ENCODE results near the gene AGTPBP1.
"Not testable (repeated sequence)": the region's sequence is repeated elsewhere in the genome, so short reads cannot be mapped to it uniquely, and the experiment has no call there.

The AGTPBP1 gene

DNA sequence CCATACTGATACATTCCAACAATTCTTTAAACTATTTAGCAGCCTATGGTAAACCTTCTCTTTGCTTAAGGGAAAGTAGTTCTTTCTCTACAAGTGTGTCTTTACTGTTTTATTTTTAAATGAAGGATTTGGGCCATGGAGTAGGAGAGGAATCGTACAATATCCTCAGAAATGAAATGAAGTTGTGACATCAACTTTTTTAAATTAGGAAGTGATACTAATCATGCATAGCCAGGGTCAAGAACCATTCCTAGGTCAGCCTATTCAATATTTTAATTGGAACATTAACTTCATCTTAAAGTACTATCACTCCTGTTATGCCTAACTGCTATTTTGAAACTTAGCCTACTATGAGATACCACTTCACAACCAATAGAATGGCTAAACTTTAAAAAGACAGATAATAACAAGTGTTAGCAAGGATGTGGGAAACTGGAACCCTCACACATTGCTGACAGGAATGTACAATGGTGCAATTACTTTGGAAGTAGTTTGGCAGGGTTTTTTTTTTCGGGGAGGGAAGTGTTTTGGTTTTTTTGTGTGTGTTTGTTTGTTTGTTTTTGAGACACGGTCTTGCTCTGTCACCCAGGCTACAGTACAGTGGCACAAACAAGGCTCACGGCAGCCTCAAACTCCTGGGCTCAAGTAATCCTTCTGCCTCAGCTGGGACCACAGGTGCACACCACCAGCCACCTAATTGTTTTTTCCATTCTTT is 10.7 kb downstream of the AGTPBP1 start:
- TF ChIP-seq, protein P1, sequence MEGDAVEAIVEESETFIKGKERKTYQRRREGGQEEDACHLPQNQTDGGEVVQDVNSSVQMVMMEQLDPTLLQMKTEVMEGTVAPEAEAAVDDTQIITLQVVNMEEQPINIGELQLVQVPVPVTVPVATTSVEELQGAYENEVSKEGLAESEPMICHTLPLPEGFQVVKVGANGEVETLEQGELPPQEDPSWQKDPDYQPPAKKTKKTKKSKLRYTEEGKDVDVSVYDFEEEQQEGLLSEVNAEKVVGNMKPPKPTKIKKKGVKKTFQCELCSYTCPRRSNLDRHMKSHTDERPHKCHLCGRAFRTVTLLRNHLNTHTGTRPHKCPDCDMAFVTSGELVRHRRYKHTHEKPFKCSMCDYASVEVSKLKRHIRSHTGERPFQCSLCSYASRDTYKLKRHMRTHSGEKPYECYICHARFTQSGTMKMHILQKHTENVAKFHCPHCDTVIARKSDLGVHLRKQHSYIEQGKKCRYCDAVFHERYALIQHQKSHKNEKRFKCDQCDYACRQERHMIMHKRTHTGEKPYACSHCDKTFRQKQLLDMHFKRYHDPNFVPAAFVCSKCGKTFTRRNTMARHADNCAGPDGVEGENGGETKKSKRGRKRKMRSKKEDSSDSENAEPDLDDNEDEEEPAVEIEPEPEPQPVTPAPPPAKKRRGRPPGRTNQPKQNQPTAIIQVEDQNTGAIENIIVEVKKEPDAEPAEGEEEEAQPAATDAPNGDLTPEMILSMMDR (IDR thresholded peaks at IDR 0.05; ENCODE audit: borderline replicate concordance, insufficient read depth, low read depth, low read length), result no peak
- no peak overlapping the region for H3K4me3 ChIP-seq (ENCODE audit: low read depth, low read length)

DNA sequence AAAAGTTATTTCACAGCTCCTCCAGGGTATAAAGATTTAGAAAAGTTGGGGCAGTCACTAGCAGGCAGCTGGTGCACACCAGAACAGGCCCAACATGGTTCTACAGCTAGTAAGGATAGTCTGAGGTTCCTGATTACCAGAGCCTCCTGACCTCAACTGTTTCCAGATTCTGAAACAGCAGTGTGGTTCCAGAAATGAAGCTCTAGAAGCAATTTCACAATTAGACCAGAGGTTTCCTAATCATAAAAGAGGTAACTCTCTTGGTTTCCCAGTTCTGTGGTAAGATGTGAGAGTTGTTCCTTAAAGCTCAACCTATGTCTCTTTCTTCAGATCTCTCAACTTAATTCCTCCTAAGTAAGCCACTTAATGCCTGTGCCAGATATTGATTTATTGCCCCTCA is 11.9 kb downstream of the AGTPBP1 start:
- TF ChIP-seq, protein P1 (IDR thresholded peaks at IDR 0.05; ENCODE audit: borderline replicate concordance, insufficient read depth, low read depth, low read length), result no peak
- no peak overlapping the region for H3K4me3 ChIP-seq (ENCODE audit: low read depth, low read length)

DNA sequence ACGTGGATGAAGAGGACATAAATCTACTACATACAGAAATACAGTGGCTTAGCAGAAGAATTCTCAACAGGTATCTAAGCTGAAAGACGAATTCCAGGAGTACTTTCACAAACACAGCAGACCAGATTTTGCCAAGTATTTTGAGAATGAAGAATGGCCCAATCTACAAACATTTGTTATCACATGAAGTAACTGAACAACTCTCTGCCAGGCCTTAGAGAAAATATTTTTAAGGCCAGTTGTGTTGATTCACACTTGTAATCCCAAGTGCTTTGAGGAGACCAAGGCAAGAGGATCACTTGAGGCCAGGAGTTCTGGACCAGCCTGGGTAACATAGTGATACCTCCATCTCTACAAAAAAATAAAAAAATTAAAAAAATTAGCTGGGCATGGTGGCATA is 14.3 kb downstream of the AGTPBP1 start:
- TF ChIP-seq, protein P1 (IDR thresholded peaks at IDR 0.05; ENCODE audit: borderline replicate concordance, insufficient read depth, low read depth, low read length), result no peak
- no peak overlapping the region for H3K4me3 ChIP-seq (ENCODE audit: low read depth, low read length)

DNA sequence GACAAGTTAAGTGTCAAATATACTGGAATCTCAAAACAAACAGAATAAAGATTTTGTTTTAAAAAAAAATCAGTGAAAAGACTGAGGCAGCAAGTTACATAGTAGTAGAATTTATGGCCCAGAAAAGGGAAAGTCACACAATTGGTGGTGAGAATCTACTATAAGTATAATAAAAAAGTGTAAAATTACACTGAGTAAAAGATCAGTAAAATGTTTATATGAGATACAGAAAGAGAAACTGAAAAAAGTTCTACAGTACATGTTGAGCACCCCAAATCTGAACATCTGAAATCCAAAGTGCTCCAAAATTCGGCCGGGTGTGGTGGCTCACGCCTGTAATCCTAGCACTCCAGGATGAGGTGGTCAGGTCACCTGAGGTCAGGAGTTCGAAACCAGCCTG is 15.0 kb downstream of the AGTPBP1 start:
- TF ChIP-seq, protein P1 (IDR thresholded peaks at IDR 0.05; ENCODE audit: borderline replicate concordance, insufficient read depth, low read depth, low read length), result no peak
- H3K4me3 ChIP-seq (ENCODE audit: low read depth, low read length), result no peak overlapping the region

DNA sequence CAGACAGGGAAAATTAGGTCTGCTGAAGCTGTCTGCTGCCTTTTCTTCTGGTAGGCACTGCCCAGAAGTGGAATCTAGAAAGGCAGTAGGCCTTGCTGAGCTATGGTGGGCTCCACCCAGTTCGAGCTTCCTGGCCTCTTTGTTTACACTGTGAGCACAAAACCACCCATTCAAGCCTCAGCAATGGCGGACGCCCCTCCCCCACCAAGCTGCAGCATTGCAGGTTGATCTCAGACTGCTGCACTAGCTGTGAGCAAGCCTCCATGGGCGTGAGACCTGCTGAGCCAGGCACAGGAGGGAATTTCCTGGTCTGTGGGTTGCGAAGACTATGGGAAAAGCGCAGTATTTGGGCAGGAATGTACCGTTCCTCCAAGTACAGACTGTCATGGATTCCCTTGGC is 18.5 kb downstream of the AGTPBP1 start:
- H3K4me3 ChIP-seq (ENCODE audit: low read depth, low read length), result no peak overlapping the region
- TF ChIP-seq, protein P1 (IDR thresholded peaks at IDR 0.05; ENCODE audit: borderline replicate concordance, insufficient read depth, low read depth, low read length), result no peak

DNA sequence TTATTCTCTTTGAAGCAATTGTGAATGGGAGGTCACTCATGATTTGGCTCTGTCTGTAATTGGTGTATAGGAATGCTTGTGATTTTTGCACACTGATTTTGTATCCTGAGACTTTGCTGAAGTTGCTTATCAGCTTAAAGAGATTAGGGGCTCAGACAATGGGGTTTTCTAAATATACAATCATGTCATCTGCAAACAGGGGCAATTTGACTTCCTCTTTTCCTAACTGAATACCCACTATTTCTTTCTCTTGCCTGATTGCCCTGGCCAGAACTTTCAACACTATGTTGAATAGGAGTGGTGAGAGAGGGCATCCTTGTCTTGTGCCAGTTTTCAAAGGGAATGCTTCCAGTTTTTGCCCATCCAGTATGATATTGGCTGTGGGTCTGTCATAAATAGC is 22.3 kb downstream of the AGTPBP1 start:
- H3K4me3 ChIP-seq (ENCODE audit: low read depth, low read length), result not testable (repeated sequence)

DNA sequence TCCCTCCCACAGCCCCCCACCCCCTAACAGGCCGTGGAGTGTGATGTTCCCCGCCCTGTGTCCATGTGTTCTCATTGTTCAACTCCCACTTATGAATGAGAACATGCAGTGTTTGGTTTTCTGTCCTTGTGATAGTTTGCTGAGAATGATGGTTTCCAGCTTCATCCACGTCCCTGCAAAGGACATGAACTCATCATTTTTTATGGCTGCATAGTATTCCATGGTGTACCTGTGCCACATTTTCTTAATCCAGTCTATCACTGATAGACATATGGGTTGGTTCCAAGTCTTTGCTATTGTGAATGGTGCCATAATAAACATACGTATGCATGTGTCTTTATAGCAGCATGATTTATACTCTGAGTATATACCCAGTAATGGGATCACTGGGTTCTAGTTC is 23.9 kb downstream of the AGTPBP1 start:
- not testable (repeated sequence) for H3K4me3 ChIP-seq (ENCODE audit: low read depth, low read length)

DNA sequence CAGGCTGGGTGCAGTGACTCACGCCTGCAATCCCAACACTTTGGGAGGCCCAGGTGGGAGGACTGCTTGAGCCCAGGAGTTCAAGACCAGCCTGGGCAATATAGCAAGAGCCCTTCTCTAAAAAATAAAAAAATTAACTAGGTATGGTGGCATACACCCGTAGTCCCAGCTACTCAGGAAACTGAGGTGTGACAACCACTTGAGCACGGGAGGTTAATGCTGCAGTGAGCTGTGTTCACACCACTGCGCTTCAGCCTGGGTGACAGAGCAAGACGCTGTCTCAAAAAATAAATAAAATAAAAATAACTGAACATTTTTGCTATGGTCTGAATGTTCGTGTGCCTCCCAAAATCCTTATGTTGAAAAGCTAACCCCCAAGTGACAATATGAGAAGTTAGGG is 24.5 kb downstream of the AGTPBP1 start:
- no peak overlapping the region for H3K4me3 ChIP-seq (ENCODE audit: low read depth, low read length)
- TF ChIP-seq, protein P1 (IDR thresholded peaks at IDR 0.05; ENCODE audit: borderline replicate concordance, insufficient read depth, low read depth, low read length), result no peak
